GM21447 (cell line): Measurements from ENCODE around the gene CA6.
"Not testable (repeated sequence)": the region's sequence is repeated elsewhere in the genome, so short reads cannot be mapped to it uniquely, and the experiment has no call there.

Experiments used
- ATAC-seq: cut with Tn5 transposase; IDR thresholded peaks from one replicate; pipeline ENCODE4 v1.9.1; 2021; ENCODE audit not compliant: unreplicated experiment

Gene CA6

DNA sequence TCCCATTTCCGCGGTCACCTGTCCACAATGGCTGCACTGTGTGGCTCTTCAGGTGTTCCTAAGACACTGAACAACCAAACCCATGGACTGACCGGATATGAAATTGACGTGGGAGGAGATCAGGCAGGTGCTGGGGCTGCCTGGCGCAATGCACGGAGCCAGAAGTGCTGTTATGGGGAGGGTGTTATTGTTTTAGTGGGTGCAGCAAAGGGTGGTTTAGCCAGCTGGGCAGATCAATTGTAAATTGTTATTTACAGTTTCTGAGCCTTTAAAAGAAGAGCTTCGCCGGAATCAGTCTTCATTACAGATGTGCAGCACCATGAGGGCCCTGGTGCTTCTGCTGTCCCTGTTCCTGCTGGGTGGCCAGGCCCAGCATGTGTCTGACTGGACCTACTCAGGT lies at the start of gene CA6:
Gene CA6, plus strand, starts transcription at position 301 of the 400 bp plus-strand sequence. Its CDS starts 19 bp downstream, at position 320.
- ATAC-seq: no peak

- ATAC-seq: not testable (repeated sequence)
Measured at GRCh38 chr1:8896775-8897174, 48.9 kb upstream of the CA6 start.

- ATAC-seq: not testable (repeated sequence)
Measured at GRCh38 chr1:8897505-8897904, 48.2 kb upstream of the CA6 start.

DNA sequence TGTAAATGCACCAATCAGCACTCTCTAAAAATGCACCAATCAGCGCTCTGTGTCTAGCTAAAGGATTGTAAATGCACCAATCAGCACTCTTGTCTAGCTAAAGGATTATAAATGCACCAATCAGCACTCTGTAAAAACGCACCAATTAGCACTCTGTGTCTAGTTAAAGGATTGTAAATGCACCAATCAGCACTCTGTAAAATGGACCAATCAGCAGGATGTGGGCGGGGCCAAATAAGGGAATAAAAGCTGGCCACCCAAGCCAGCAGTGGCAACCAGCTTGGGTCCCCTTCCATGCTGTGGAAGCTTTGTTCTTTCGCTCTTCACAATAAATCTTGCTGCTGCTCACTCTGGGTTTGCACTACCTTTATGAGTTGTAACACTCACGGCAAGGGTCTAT lies 47.2 kb upstream of the CA6 start:
- not testable (repeated sequence) for ATAC-seq

- no peak for ATAC-seq
Measured at GRCh38 chr1:8899046-8899445, 46.6 kb upstream of the CA6 start.

GRCh38 chr1:8900684-8901083 lies 45.0 kb upstream of the CA6 start:
- not testable (repeated sequence) for ATAC-seq

DNA sequence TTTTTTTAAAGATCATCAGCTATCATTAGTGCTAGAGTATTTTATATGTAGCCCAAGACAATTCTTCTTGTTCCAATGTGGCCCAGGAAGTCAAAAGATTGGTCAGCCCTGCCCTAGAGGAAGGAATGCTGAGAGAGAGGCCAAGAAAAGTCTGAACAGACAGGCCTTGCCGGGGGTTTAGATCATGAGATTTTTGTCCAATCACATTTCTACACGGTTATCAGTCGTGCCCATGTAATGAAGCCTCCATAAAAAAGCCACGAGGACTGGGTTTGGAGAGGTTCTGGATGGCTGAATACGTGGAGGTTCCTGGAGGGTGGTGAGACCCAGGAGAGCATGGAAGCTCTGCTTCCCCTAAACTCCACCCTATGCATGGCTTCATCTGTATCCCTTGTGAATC lies 42.9 kb upstream of the CA6 start:
- no peak for ATAC-seq

DNA sequence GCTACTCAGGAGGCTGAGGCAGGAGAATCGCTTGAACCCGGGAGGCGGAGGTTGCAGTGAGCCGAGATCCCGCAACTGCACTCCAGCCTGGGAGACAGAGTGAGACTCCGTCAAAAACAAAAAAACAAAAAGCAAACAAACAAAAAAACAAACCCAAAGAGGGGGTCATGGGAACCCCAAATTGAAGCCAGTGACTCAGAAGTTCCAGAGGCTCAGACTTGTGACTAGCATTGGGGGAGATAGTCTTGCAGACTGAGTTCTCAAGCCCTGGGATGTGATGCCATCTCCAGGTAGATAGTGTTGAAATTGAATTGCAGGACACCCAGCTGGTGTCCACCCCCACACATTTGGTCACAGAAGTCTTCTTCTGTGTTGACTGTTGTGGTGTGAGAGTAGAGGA lies 42.3 kb upstream of the CA6 start:
- ATAC-seq: no peak

DNA sequence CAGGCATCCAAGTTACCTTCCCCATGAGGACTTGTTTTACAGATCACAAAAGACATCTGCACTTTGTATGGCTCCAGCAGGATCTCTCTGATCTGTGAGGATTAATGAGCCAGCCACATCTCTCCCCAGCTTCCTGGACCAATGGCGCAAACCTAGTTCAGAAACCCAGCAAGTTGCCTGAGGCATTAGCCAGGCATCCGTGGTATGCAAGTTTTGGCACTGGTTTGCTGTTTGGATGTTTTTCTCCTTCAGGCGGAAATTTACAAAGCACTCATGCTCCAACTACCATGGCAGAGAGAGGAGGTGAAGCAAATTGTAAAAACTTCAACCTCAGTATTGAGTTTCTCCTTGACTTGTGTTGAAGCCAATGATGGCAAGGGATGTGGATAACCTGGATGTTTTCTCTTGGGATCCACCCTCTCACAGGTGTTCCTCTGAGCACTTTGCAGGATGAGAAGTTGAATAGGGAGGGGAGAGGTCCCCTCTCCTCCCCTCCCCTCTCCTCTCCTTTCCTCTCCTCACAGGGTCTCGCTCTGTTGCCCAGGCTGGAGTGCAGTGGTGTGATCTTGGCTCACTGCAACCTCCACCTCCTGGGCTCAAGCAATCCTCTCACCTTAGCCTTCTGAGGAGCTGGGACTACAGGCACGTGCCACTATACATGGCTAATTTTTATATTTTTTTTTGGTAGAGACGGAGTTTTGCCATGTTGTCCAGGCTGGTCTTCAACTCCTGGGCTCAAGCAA lies 41.6 kb upstream of the CA6 start:
- ATAC-seq: no peak

GRCh38 chr1:8905582-8906191 lies 40.0 kb upstream of the CA6 start:
- no peak for ATAC-seq

- ATAC-seq: no peak
Measured at GRCh38 chr1:8908388-8909151, 37.1 kb upstream of the CA6 start.

DNA sequence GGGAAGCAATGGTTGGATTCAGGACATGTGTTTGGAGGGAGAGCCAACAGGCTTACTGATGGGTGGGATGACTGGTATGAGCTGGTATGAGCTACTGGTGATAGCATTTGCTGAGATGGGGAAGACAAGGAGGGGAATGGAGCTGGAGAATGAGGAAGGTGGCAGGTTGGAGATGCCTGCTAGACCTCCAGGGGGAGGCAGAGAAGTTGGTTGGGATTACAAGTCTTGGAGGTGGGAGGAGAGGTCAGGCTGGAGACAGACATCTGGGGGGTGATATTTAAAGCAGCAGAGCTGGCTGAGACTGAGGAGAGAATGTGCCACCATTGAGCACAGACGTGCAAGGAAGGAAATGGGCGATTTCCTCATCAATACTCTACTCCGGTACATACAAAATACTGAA lies 35.3 kb upstream of the CA6 start:
- no peak for ATAC-seq

- no peak for ATAC-seq
Measured at GRCh38 chr1:8910914-8911313, 34.8 kb upstream of the CA6 start.

GRCh38 chr1:8911416-8912309 lies 34.0 kb upstream of the CA6 start:
- ATAC-seq: no peak

DNA sequence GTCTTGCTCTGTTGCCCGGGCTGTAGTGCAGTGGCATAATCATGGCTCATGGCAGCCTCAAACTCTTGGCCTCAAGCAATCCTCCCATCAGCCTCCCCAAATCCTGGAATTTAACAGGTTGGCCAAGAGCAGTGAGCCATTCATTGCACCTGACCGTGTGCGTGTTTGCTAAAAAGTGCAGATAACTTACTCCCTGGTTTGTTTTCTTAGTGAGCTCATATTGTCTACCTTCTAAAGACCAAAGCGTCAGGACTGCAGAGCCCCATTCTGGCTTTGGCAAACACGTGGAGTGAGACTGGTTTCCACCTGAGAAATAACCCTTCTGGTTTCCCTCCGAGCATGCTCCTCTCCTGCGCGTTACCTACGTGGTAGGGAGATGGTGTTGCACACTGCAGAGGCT lies 32.2 kb upstream of the CA6 start:
- no peak for ATAC-seq

DNA sequence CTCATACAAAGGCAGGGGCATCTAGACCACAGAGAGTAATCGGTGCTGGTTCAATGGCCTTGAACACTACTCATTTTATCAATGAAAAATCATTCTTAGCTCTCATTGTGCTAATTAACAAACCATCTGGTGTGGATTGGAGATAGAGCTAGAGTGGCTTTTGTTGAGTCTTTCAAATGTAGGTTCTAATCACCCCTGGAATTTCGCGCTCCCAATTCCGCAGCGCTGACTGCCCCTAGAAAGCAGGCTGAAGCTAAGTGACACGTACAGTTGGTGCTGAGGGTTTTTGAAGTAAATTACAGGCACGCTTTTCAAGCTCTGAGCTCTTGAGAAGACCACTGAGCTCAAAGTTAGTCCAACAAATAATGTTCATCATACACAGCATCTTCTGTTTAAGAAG lies 31.2 kb upstream of the CA6 start:
- ATAC-seq: no peak

DNA sequence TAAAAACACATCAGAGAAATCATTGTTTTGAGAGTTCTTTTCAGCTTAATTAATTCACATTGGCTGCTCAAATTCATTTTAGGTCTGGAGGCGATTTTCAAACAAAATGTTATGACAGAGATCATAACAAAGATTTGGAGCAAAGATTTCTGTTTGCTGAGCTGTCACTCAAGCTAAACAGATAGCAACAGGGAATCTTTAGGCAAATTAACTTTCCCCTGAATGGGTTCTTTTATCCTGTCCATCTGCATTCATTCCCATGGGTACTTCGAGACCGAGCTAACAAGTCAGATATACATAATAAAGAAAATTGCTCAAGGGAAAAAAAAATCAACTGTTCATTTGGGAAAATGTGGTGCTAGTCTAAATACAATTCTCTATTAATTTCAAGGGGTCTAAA lies 30.2 kb upstream of the CA6 start:
- ATAC-seq: no peak

DNA sequence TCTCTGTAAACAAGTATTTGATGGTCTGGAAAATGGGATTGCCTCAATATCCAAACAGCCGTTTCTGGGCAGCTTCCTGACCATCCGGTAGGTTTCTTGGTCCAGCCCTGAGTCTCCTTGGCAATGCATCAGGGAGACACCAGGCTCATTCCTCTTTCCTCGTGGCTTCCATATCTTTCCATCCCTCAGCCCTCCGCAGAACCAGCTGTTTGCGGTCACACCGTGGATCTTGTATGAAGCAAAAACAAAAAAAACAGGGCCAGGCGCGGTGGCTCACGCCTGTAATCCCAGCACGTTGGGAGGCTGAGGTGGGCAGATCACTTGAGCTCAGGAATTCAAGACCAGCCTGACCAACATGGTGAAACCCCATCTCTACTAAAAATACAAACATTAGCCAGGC lies 28.1 kb upstream of the CA6 start:
- ATAC-seq: not testable (repeated sequence)

- no peak for ATAC-seq
Measured at GRCh38 chr1:8922962-8923361, 22.7 kb upstream of the CA6 start.

DNA sequence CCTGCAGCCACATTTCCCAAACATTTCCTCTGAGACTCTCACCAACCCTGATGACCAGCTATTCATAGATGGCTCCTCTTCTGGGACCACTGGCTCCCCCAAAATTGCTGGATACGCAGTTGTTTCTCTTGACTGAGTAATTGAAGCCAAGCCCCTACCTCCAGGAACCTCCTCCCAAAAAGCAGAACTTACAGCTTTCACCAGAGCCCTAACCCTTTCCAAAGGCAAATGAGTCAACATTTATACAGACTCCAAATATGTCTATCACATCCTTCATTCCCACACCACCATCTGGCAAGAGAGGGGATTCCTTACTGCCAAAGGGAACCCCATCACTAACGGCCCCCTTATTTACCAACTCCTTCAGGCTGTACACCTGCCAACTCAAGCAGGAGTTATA lies 20.3 kb upstream of the CA6 start:
- no peak for ATAC-seq

DNA sequence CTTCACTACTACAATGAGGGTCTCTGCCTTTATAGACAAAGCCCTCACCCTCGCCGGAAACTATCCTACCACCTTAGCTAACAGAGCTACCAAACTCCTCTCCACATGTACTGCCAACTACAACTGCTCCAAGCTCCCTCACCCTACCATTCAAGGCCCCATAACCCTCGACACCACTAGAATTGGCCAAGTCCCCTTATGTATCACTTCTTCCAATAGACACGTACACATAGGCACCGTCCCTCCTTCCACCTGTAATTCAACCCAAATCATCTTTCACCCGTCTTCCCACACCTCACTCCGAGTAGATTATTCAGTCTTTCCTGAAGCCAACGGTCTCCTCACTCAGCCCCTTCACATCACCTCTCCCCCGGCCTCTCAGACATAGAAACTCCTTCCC lies 19.7 kb upstream of the CA6 start:
- no peak for ATAC-seq
